HG03097 (cell line): ENCODE data around the gene TMOD4.
A peak's percentile ranks its signal among the peaks of the same experiment; 100 is the strongest.

Experiments used
- ATAC-seq: cut with Tn5 transposase; IDR thresholded peaks from one replicate; pipeline ENCODE4 v1.9.1; 2021; ENCODE audit not compliant: unreplicated experiment, low FRiP score

The TMOD4 gene

DNA sequence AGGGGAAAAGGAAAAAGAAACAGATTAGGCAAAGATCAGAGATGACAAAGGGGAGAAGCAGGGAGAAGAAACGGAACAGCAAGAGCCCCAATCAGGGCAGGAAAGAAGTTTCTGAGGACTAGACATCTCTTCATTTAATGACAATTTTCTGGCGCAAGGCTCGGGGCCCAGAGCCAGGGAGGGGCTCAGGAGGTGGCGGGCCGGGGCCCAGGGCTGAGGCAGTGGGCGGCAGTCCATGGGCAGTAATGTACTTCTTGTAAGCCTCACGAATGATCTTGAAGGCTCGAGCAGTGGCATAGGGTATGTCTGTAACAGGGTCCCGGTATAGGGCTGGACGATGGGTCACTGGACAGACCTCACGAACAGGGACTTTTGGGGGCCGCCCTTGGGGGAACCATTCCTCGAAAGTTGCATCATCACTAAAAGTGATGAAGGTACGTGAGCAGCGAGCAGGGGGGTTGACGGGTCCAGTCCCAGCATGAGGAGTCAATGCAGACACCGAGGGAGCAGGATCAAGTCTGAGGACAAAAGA, 799 bp upstream of the TMOD4 start:
- no peak for ATAC-seq

DNA sequence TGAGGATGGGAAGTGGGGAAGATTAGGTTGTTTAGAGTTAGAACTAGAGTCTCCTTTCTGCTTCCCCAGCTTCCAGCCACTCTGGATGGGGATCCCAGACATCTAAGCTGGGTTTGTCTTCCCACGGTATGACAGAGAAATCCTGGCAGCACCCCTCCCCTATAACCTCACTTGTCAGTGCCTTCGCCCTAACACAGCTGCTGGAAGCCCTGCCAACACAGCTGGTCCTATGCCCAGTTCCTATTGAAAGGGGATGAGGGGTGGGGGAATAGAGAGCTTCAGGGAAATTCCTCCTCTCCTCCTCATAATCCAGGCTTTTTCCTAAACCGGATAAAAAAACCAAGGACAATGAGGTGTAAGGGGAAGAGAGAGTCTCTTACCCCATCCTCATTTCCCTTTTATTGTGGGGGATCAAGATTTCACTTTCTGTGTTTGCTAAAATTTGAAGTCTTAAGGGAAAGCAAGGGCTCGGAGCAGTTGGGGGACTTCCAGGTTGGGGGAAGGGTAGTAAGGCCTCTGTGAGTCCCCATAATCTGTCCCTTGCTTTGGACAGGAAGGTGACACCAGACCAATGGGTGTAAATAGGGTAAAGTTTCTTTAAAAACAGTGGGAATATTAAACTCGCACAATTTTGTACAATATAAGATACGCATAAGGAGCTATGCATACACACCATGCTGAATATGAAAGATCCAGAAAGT, 590 bp downstream of the TMOD4 start:
- no peak for ATAC-seq

GRCh38 chr1:151171190-151171589, 4.6 kb downstream of the TMOD4 start:
- ATAC-seq, result no peak

- no peak for ATAC-seq
These were observed 8.7 kb downstream of the TMOD4 start for GRCh38 chr1:151167116-151167515.

DNA sequence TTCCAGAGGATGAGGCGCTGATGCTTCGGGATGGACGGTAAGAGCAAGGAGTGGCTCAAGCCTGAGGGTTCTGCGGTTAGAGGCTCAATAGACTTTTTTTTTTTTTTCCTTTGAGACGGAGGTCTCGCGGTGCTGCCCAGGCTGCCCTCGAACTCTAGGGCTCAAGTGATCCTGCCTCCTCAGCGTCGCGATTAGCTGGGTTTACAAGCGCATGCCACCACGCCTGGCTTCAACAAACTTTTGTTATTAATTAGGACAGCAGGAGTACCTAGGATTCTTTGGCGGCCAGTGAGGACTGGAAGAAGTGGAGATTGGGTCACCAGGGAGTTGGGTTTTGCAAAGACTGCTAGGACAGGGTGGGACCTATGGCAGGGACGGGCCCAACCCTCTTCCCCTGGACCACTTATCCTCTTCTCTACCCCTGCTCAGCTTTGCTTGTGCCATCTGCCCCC, 9.2 kb downstream of the TMOD4 start:
- no peak for ATAC-seq

DNA sequence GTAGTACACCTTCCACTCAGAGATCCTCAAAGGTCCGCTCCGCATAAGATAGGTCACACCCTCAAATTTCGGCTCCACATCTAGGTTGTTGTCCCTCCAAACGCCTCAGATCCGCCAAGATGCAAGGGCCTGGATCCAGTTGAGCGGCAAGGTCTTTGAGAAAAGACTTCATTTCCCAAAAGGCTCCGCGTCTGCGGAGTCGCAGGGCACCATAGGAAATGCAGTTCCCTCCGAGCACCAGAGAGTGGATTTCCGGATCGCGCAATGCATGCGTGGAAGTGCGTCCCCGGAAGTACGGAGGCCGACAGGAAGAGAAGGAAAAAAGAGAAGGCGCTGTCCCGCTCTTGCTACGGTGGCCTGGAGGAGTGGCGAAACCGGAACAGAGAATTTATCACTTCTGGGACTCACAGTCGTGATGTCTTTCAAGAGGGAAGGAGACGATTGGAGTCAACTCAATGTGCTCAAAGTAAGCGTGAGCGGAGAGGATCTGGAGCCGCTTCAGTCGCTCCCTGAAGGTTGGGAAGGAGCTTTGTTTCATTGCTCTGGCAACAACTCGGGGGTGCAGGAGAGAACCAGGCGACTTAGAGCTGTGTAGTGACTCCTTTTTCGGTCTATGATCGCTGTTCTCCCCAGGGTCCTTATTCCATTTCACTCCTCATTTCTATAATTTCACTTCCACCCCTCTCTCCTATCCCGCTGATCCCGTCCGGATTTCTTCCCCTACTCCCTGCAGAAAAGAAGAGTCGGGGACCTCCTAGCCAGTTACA, 9.9 kb downstream of the TMOD4 start, which contains the start of the genes LYSMD1 and SCNM1:
TSS of gene LYSMD1 (minus strand) at position 165 of the 767 bp plus-strand sequence. CDS start 644 bp downstream, outside the sequence.
TSS of gene SCNM1 (plus strand) at position 407 of the 767 bp plus-strand sequence. CDS start at position 416, 9 bp downstream.
- ATAC-seq, result peak; percentile 83

GRCh38 chr1:151165281-151165737, 10.5 kb downstream of the TMOD4 start:
- ATAC-seq, result no peak

DNA sequence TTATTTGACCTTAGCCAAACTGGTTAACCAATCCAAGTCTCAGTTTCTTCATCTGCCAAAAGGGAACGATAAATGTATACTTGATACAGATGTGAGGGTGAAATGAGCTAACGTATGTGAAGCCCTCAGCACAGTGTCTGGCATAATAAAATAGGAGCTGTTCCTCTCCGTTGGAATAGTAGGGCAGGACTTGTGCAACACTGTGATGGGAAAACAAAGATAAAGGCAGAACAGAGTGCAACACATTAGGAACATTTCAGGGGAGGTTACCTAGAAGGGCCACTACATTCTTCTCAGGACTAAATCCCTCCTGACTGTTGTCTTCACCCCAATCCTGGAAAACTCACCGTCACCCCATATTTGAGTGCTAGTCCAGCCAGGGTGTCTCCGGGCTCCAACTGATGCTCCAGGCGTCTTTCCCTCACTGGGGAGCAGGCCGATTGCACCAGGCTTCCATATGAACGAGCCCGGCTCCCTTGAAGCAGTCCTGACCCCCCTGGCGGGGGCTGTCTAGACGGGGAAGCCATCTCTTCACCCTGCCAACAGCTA, 11.0 kb downstream of the TMOD4 start:
- ATAC-seq, result no peak

GRCh38 chr1:151159373-151159772, 16.4 kb downstream of the TMOD4 start:
- ATAC-seq, result no peak

DNA sequence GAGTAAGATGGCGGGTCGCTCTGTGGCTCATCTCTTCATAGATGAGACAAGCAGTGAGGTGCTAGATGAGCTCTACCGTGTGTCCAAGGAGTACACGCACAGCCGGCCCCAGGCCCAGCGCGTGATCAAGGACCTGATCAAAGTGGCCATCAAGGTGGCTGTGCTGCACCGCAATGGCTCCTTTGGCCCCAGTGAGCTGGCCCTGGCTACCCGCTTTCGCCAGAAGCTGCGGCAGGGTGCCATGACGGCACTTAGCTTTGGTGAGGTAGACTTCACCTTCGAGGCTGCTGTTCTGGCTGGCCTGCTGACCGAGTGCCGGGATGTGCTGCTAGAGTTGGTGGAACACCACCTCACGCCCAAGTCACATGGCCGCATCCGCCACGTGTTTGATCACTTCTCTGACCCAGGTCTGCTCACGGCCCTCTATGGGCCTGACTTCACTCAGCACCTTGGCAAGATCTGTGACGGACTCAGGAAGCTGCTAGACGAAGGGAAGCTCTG, 17.0 kb downstream of the TMOD4 start:
- ATAC-seq, result no peak

- no peak for ATAC-seq
These were observed 17.5 kb downstream of the TMOD4 start for GRCh38 chr1:151158326-151158725.

- no peak for ATAC-seq
These were observed 18.7 kb downstream of the TMOD4 start for GRCh38 chr1:151157067-151157531.

GRCh38 chr1:151156515-151156819, 19.3 kb downstream of the TMOD4 start, which contains the start of gene TNFAIP8L2:
TSS of gene TNFAIP8L2 (plus strand) at chr1:151156649. CDS start at chr1:151158698, 2,049 bp downstream.
- ATAC-seq, result peak; percentile 45

DNA sequence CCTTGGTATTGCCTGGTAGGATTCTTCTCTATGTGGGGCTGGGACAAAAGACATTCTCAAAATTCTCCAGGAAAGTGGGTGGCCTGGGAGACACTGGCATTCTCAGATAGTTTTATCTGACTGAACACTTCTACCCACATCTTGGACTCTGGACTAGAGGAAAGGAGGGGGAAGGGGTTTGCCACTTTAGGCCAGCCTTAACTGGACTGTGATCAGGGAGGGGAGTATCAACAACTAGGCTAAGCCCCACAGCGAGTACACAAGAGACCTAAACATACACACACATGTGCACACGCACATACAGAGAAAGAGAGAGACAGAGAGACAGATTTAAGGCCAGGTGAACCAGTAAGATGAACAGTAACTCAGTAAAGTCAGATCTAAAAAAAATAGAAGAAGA, 28.1 kb downstream of the TMOD4 start:
- ATAC-seq, result no peak

DNA sequence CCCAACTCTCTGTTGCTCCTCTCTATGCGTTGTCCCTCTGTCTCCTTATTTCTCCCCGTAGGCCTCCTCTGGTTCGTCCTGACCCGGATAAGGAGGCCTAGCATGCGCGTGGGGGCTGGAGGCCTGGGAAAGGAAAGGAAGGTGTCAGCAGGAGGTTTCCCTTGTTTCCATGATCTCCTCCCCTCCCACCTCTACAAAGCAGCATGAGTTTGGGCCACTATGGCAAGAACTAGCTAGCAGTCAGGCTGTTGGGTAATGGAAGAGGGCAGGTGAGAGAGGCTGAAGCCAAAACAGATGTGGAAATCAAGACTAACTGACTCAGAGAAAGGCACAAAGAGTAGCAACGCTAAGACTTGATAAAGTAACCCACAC, 28.7 kb downstream of the TMOD4 start:
- ATAC-seq, result no peak

DNA sequence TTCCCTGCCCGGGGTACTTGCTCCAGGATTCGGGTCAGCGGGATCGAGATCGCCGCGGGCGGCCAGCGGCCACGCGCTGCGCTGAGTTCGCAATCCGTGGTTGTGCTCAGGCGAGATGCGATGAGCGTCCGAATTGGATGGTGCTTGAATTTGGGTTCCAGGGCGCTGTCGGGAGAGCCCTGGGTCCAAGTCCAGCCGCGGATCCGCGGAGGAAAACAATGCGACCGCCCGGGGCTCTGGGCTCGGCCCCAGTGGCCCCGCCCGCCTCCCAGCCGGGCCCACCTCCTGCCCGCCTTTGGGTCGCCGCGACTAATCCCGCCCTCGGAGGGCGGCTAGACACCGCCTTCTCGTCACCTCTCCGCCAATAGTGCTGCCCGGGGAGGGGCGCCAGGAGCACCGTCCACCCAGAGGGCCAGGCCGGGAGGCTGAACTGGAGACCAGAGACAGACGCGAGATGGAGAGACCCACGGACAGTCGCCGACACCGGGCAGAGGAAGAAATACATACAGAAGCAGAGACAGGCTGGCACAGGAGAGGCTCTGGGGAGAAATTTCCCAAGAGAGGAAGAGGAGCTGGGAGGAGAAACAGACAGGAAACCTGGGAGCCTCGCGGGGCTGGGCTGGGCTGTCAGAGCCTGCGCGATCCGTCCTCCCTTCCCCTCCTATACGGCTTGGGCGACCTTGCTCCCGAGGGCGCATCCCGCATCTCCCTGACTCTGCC, 29.2 kb downstream of the TMOD4 start, which contains the start of gene SEMA6C:
TSS of gene SEMA6C (minus strand) at position 220 of the 720 bp plus-strand sequence. CDS start 4,010 bp downstream, outside the sequence.
- peak; percentile 95 for ATAC-seq

DNA sequence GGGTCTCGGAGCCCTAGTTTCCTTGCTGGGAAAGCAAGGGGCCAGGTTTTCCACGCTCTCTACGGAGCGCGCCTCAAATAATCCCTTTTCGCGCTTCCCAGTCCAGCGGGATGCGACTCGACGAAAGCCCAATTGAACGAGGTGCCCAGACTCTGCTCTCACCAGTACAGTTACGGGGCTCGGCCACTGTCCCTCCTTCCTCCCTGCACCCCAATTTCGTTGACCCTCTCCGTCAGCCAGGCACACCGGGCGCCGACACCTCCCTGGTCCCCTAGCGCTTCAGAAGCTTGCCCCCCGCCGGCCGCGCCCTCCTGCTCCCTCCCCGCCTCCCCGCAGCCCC, 29.7 kb downstream of the TMOD4 start:
- ATAC-seq, result no peak

DNA sequence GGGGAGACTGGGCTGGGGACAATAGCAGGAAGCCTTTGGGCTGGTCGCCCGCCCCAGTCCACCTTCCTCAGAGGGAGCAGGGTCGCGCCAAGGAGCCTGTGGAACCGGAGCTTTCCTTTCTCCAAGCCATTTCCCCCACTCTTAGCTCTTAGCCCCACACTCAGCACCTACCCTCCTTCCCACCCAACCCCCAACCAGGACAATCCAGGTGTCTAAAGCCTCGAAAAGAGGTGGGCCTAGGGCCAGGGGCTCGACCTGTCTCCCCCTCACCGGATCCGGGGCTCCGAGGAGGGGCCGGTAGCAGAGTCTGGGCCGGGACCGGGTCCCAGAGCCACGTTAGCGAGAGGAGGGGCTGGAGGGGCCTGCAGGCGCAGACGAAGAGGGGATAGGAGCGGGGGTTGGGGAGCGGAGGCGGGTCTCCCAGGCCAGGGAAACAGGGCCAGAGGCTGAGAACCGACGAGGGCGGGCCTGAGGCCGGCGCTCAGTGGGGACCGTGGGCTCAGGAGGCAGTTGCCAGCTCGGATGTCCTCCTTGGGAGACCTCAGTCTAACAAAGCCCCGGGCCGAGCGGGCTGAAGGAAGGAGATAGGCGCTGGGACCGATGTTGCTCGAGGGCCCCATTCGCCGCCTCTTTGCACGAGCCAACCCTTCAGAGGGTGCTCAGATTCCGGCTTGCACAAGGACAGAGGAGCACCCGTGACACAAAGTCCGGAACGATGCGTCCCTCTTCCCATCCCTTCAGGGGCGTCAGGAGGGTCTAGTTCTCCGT, 30.3 kb downstream of the TMOD4 start:
- ATAC-seq, result no peak

DNA sequence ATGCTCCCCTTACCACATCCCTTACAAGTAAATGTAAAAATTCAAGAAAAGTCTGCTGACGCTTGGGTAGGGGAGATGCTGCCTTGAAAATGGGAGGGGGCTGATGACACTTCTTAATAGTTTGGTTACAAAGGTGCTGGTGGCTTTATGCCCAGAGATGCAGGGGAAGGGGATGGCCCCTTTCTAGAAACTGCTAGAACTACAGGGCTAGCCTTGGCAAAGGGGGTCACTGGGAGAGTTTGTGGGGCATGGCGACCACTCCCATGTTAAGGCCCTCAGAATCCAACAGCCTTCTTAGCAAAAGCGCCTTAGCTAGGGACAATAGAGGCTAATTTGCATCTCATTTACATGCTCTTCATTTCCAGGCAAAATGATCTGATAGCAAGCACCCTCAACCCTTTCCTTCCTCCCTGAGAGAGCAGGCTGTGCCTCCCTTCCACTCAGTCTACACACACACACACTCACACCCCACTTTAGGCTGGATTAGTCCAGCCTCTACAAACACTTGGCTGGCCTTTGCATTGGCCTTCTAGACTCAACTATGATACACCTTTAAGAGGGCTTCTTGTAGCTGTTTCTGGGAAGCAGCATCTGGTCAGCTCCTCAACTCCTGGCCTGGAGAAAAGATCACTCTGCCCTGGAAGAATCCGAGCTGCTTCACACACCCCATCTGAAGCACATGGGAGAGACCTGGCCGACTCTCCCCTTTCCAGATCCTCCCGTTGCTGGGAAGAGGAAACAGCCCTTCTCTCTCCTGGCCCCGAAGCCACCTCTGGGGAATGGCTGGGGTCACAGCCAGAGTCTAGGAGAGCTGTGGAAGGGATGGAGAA, 31.1 kb downstream of the TMOD4 start:
- no peak for ATAC-seq
